Stimulated activated CD4-positive, alpha-beta T cell treated with anti-CD3 and anti-CD28 coated beads, Interleukin-15, amount 100 ng/mL, for 48 hours (primary cell): Measurements from ENCODE around the gene POLR2M.

Source experiments
- DNase-seq, 2 donors: peaks; one replicate each; pipeline ENCODE4 v3.0.0-alpha.2; 2020; ENCODE audit warnings: low read depth in 2 of 2

The POLR2M gene

DNA sequence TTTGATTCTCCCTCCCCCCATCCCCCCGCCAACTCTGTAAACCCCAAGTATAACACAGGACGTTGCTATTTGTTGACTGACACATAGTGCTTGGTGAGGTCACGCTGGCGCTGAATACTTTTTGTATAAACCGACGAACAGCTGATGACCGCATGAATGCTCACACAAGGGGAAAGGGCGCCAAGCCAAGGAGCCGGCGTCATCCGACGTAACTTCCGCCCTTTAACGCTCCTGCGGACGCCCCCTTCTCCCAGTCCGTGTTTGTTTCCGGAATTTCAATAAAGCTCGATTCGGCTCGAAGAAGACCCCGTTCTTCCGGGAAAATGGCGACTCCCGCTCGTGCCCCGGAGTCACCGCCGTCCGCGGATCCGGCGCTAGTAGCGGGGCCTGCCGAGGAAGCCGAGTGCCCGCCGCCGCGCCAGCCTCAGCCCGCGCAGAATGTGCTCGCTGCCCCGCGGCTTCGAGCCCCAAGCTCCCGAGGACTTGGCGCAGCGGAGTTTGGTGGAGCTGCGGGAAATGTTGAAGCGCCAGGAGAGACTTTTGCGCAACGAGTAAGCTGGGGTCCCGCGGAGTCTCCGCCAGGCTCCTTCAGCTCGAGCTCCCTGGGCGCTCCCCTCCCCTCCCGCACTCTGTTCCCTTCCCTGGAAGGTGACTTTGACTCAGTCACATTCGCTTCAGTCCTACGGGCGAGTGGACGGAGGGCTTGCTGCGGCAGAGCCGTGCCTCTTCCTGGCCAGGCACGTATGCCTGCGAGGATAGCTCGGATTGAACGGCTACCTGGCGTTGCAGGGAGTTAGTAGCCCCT, at the start of gene POLR2M:
Gene POLR2M, plus strand, starts transcription at position 310 of the 805 bp plus-strand sequence. Its CDS starts 129 bp downstream, at position 439.
- DNase-seq, result peak; percentile 86 to 88

DNA sequence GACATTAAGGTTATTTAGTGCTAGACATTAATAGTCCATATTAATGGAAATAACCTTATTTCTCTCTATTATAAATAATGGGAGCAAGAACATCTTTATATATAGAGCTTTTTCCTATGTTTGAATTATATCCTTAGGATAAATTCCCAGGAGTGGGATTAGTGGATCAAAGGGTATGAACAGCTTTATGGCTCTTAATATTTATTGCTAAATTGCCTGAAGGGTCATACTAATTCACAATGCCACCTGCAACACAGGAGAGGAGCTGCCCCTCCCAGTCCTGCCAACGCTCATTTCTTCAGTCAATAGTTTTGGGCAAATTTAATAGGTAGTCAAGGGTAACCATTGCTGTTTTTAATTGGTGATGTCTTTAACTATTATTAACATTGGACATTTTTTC, 48.9 kb upstream of the POLR2M start:
- no peak for DNase-seq

DNA sequence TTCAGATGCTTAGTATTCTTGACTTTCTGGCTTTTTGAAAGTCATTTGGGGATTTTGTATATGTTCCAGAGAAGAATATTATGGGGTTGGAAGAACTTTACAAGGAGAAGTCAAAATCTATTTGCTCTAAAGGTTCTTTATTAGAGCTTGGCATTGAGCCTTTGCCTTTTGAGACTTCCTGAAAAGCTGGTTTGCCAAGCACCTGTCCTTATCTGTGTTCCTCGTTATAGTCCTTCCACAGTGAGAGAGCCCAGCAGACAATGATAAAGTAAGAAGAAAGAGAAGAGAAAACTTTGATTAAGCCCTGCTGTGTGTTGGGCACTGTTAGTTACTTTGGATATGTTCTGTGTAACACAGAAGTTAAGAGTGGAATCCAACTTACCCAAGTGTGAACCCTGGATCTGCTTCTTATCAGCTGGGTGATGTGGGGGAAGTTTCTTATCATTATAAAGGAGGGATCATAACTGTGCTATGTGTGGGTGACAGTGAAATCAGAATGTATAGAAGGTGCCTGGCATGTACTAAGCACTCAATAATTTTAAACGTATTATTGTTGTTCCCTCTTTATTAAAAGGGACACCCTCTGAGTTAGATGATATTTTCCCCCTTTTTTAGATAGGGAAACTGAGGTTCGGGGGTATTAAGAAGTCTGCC, 44.3 kb upstream of the POLR2M start:
- DNase-seq, result no peak

DNA sequence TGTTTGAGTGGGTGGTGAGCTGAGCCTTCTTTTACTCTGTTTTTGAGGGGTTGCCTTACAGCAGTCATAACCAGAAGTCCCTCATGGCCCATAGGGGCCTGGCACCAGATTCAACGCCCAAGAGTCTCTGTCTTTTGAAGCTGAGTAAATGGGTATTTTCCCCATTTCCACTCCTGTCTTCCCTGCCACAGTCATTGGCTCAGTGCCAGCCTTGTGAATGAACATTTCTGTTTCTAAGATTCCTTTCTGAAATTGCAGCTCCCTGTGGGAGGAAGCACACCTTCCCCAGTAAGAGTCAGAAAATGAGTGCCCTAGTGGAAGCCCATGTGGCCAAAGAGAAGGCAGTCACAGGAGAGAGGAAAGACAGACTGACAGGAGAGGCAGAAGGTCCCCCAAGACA, 43.7 kb upstream of the POLR2M start:
- no peak for DNase-seq

DNA sequence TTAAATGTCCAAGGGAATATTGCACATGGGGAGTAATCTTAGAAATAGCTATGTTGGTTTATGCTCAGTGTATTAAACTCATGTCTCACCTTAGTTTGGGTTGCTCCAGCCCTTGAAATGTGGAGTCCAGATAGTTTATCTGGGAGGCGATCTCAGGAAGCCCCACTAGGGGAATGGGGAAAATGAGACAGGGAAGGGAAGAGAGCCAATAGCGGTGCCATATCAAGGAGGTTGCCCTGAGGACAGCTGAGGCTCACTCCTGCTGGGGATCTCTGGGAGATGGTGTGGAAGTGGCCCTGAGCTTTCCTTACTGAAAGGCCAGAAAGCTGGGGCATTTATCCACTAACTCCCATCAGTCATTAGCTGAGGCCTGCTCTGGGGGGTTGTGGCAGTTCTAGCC, 43.3 kb upstream of the POLR2M start:
- DNase-seq, result no peak

DNA sequence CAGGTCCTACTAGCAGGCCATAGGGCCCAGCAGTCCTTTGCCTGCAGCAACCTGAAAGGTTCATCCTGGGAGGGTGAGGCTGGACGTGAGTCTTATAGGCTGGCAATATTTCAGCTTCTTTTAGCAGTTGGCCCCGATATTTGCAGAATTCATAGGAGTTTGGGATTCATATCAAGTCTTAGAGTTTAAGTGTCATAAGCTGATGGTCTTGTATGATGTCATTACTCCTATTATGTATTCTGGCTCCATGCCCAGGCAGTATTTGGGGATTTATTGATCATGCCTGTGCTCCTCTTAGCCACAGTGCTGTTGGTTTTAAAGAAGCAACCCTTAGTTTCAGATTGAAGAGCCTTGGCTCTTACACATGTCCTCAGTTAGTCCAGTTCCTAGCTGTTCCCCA, 41.3 kb upstream of the POLR2M start:
- no peak for DNase-seq

DNA sequence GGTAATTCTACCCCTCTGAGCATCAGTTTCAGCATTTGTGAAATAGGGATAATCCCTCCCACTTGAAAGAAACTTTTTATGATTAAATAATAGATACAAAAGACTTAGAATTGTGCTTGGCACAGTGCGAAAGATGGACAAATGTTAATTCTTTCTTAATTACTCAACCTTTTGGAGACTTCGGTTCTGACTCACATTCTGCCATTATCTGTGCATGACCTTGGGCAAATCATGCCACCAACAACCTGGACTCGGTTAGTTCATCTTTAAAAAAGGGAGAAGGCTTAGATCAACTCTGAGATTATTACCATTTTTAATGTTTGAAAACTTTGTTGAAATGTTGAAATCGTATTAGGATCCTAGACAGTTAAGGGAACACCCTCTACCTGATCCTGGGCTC, 40.6 kb upstream of the POLR2M start:
- DNase-seq, result no peak

DNA sequence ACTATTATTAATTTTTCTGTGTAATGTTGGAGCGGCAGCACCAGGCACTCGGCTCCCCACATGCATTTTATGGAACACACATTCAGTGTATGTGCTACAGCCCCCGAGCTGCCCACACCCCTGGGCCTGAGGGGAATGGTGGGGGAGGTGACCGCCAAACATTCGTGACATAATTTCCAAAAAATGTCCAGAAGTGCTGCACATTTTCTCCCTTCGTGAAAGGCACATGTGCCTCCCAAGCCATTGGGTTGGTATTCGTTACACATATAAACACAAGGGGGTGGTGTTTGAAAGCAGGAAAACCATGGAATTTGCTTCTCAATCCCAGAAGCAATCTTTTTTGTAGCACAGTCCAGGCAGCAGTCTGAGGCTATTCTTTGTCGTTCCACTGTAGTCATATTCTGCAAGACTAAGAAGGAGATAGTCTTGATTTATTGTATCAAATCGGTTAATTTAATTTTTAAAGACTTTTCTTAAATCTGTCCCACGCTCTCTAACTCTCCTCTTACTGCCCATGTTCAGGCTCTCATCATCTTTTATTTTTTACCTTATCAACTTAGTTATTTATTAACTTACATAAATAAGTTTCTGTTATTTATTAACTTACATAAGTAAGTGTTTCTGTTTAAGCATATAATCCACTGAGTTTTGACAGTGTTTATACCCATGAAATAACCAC, 39.2 kb upstream of the POLR2M start:
- DNase-seq, result no peak

DNA sequence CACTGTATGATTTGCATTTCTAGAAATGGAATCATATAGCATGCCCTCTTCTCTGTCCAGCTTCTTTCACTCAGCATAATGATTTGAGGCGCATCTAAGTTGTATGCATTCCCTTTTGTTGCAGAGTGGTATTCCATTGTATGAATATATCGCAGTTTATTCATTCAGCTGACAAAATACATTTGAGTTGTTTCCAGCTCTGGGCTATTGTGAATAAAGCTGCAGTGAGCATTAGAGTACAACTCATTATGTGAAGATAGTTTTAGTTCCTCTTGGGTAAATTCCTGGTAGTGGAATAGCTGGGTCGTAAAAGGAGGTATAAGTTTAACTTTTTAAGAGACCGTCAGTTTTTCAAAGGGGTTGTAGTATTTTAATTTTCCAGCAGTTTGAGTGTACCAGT, 38.5 kb upstream of the POLR2M start:
- no peak for DNase-seq

DNA sequence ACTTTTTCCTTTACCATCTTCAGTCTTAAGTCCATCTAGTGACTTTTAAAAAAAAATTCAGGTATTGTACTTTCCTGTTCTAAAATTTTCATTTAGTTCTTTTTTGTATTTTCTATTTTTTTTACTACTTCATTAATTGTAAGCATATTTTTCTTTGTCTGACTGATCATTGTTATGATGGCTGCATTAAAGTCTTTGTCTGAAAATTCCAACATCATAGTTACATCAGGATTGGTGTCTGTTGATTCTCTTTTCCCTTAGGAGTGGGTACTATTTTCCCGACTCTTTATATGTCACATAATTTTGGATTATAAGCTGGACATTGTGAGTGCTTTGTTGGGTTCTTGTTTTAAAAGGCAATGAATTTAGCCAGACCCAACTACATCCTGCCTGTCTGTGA, 34.9 kb upstream of the POLR2M start:
- no peak for DNase-seq

DNA sequence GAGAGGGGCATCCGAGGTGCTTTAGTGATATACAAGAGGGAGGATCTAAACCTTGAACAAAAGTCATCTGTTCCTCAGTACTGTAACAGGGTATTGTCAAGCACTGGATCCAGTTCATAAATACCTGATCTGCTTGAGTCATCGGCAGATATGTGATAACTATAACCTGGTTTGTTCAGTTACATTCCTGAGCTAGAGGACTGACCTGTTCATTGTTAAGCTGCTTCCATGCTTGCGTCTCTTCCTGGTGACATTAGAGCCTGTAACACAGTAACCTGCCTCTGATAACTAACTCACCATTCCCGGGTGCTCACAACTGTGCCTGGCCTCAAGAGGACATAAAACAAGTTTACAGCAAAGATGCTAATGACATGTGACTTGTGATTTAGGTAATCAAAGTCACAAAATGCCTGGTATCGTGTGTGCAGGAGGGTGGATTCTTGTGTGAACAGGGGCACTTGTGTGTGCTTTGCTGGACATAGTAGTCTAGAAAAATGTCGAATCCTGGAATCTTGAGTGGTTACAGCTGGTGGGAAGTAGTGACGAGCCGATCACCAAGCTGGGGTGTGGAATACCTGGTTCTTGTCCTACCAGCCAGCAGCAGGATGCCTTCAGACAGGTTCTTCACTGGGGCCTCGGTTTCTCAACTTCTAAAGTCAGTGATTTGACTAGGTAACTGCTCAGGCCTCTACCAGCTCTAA, 30.9 kb upstream of the POLR2M start:
- DNase-seq, result no peak

DNA sequence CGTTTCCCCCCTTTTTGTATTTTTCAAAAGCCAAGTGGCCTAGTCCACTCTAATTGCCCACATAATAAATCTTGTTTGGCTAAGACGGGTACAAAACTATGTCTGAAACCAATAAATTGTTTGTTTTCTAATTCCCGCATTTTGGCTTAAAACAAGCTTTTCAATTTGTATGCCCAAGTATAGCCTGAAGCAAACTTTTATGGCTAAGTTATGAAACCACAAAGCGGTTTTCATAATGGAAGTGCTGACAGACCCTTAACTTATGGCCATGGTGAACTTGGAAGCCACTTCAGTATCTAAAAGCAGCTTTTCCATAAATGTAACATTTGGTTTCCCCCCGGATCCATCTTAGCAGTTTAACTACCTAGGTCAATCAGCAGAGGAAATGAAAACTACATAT, 29.9 kb upstream of the POLR2M start:
- no peak for DNase-seq

DNA sequence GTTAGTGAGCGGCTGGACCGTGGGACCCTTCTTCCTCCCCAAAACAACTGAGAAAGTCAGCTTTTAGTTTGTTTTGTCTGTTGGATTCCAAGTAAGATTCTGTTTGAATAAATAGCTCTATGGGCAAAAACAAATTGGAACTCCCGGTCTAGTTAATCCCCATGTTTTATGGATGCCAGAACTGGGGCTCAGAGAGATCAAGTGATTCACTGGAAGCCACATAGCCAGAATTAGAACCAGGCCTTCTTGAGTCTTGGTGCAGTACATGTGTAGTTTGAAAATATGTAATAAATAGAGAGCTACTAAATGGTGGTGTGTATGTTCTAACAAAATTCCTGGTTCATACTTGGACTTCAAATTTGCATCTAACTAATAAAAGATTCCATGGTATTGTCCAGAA, 29.3 kb upstream of the POLR2M start:
- DNase-seq, result no peak

DNA sequence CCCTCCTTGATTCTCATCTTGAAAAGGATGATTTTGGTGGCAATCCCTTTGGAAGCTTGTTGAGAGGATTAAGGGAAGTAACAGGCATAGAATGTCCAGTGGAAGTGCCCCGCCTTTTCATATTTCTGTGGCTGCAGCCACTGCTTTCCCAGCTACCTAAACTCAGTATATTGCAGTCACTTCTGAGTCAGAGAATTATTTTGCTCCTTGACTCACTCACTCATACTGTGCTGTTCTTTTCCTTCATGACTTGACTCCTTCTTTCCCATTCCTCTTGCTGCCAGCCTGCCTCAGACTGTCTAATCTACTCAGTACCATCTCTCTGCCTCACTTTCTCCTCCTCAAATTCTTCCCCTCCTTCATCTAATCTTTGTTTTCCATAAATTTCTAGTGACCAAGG, 26.5 kb upstream of the POLR2M start:
- DNase-seq, result no peak

DNA sequence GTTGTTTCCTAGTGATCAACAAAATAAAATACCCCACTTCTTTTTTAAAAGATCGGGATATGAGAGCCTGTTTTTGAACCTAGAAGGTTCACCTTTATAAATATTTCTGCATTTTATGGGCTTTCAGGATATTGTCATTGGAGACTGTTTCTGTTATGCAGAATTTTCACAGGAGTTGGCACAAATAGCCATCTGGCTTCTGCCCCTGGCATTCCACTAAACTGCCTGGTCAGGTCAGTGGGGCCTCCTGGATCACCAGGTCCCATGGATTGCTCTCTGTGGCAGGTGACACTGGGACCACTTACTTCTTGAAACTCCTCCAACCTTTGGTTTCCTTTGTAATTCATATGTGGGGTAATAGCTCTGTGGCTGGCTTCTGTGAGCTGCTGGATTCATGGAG, 25.5 kb upstream of the POLR2M start:
- no peak for DNase-seq

DNA sequence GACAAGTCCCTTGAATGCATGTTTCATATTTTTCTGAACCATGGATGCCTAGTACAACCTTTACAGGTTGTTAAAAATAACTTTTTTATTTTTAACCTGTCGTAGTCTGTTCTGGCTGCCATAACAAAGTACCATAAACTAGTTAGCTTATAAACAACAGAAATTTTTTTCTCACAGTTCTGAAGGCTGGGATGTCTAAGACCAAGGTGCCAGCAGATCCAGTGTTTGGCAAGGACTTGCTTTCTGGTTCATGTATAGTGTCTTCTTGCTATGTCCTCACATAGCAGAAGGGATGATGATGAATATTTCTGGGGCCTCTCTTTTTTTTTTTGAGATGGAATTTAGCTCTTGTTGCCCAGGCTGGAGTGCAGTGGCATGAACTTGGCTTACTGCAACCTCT, 23.0 kb upstream of the POLR2M start:
- no peak for DNase-seq

DNA sequence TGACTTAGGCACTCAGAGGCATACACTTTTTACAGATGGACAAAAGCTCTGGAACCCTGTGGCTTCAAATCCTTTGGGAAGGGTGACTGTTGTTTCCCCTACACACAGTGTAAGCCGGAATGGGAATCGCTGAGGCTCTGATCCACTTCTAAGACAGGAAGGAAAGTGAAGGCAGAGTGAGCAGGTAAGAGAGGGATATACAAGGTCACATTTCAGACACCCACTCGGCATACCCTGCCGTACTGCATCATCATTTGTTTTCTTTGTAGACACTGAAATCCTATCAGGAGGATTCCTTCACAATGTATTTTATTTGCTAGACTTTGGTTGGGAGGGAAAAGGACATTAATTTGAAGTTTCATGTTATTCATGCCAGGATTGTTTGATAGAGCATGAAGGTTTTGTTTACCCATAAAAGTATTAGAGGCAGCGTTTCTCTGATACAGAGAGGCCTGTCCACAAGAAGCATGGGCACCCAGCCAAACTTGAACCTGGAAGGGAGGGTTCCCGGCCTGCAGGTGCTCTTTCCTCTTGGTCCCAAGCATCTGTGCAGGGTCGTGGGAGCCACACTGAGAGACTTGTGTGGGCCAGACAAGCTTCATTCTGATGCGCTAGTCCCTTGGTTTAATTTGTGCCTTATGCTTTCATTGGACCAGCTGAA, 21.9 kb upstream of the POLR2M start:
- no peak for DNase-seq

DNA sequence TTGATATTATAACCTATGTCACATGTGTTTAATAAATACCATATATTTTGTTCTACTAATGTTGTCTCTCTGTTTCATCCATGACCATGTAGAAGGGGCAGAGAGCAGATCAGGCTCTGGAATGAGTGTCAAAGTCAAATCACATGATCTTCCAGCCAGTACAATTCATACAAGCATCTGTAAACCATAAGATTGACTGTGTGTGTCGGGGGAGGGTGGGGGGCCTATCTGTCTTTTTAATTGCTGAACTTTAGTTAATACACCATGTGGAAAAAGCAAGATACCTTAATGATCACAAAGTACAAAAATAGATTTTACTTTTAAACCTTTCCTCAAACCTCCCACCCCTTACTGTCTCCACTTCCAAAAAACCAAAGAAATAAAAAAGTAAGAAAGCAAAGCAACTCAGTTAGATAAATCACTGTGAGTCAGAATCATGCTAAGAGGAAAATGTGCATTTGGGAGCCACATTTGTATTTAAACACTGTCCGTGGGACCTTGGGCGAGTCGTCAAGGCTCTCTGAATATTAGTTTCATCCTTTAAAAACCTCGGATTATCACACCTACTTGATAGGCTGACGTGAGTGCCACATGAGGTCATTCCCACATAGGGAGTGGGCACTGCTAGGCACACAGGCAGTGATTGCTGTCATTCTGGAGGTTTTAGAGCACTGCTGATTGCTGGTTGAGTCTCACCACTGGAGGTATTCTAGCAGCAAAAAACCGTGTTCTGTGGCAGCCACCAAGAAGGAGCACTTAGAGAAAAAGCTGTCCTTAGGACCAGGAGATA, 21.0 kb upstream of the POLR2M start:
- no peak for DNase-seq

DNA sequence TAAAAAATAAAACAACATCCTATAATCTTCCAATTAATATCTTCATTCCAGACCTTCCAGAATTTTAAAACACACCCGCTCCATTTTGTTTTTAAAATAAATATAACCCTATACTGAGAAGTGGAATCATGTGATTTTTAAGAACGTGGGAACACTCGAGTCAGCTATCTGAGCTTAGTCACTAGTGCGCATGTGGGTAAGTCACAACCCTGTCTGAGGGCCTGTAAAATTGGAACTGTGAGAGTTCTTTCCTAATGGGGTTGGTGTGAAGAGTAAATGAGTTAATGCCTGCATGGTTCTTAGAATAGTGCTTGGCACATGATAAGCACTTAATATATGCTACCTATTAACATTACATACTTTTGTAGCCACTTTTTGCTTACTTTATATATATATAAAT, 19.9 kb upstream of the POLR2M start:
- DNase-seq, result no peak

DNA sequence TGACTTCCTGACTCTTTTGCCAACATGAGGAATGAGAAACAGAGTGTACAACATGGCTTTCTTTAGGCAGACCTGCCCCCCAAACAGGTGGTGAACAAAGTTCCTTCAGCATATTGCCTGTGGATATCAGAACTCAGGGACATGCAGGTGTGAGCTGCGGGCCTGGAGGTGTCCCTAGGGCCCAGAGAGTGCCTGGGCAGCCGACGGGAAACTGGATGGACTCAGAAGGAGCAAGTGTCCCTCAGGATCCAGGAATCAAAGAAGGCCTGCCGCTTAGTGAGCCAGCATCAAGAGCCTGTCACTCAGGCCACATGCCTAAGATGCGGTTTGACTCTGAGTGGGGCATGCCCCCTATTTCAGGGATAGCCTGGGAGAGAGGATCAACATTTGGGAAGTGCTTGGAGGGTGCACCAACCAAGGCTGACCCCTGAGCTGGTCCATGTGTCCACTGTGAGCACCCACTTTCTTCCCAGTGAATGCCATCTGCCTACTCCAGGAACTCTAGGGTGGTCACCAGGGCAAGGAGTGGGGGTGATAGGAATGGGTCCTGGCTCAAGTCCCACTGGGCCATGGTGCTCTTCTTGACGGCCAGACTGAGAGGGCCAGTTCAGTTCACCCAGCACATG, 16.1 kb upstream of the POLR2M start:
- no peak for DNase-seq

DNA sequence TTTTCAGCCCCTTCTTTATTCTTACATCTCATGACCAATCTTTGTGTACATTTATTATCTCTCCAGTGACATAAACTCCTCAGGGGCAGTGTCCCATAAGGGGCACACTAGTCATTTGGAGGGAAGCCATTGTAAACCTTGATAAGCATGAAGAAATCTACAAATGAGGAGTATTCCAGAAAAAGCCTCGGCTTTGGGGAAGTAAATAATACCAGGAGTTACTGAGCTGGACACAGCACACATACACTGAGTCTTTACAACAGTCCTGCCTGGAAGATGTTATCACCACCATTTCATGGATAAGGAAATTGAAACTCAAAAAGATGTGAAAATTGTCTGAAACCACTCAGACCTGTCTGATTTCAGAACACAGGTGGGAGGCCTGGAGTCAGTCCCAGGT, 15.4 kb upstream of the POLR2M start:
- no peak for DNase-seq
